NCI-H82 treated with DMSO at 0.1 percent for 48 hours (cell line): ENCODE data around the gene FOXL3.
"Not testable (repeated sequence)": the region's sequence is repeated elsewhere in the genome, so short reads cannot be mapped to it uniquely, and the experiment has no call there.

Experiments
- DNase-seq: peaks from one replicate; lab custom pipeline; 2025; ENCODE audit not compliant: unreplicated experiment; lab: John Stamatoyannopoulos, UW

Gene FOXL3

DNA sequence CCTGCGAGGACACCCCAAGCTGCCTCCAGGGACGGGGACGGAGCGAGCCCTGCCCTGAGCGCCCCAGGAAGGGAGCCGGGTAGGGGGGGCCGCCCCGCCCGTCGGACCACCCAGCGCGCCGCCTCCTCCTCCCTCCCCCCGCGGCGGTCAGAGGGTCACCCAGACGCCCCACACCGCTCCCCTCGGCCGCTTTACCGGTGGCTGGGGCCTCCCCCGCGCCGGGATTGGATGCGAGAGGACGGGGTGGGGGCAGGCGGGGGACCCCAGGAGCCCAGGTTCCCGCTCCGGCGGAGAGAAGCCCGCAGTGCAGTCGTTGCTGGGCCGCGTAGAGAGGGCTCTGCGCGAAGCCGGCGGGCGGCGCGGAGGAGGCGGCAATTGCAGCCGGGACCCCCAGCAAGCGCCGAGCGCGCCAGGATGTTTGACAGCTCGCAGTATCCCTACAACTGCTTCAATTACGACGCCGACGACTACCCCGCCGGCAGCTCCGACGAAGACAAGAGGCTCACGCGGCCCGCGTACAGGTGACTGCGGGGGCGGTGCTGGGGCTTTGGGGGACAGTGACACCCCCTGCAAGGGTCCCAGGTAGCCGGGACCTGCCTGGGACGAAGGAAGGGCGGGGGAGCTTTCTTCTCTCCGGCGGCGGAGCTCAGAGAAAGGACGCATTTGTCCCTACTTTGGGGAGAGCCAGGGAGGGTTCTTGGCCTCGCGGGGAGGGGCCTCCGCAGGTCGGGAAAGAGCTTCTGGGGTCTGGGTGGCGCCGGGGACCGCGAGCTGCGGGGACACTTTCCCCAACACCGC lies at the start of gene FOXL3:
Gene FOXL3, plus strand, starts transcription at position 415 of the 798 bp plus-strand sequence. Its CDS starts 0 bp downstream, at position 415.
- no peak for DNase-seq

DNA sequence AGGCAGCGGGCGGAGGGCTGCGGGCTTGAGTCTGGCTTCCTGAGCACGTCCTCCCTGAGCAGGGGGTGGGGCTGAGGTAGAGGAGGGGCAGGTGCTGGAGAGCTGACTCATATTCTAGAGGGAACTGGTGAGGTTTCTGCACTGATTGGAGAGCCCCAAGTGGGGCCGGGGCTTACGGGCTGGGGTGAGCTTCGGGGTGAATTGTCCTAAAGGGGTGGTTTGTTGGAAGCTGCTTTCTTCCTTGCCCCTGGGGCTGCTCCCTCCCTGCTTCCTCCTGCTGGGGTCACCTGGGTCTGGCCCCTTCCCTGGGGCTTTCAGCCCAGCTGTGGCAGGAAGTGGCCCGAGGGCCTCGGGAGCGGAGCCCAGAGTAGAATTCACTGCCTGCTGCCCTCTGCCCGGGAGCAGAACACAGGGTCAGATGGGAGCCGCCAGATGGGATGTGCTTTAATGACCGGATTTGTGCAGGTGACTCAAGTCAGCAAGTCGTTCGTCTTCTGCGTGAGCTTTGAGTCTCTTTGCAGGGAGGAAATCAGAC lies 49.0 kb upstream of the FOXL3 start:
- DNase-seq = no peak

DNA sequence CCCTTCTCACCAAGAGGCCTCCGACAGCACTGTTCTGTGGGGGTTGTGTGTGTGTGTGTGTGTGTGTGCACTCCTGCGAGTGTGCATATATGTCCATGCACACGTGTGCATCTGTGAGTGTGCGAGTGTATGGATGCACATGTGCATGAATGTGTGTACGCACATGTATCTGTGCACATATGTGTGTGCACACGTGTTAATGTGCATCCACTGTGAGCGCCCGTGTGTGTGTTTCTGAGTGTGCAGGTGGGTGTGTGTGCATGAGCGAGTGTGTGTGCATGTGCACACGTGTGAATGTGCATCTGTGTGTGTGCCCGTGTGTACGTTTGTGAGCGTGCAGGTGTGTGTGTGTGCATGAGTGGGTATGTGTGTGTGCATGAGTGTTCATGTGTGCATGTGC lies 48.5 kb upstream of the FOXL3 start:
- DNase-seq = no peak

DNA sequence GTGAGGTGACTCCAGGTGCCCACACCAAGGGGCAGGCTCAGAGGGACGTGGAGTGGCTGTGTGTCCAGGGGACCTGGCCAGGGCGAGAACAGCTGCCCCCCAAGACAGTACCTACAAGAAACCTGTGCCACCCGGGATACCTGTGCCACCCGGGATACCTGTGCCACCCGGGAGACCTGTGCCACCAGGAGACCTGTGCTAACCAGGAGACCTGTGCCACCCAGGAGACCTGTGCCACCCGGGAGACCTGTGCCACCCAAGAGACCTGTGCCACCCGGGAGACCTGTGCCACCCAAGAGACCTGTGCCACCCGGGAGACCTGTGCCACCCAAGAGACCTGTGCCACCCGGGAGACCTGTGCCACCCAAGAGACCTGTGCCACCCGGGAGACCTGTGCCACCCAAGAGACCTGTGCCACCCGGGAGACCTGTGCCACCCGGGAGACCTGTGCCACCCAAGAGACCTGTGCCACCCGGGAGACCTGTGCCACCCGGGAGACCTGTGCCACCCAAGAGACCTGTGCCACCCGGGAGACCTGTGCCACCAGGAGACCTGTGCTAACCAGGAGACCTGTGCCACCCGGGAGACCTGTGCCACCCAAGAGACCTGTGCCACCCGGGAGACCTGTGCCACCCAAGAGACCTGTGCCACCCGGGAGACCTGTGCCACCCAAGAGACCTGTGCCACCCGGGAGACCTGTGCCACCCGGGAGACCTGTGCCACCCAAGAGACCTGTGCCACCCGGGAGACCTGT lies 47.0 kb upstream of the FOXL3 start:
- DNase-seq = not testable (repeated sequence)

DNA sequence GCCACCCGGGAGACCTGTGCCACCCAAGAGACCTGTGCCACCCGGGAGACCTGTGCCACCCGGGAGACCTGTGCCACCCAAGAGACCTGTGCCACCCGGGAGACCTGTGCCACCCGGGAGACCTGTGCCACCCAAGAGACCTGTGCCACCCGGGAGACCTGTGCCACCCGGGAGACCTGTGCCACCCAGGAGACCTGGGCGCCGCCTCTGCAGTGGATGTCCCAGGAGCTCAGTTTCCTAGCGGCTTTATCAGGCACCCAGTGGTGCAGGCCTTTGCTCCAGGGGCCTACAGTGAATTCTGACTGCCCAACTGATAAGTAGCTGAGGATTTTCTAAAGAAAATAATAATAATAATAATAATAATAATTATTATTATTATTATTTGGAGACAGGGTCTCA lies 46.4 kb upstream of the FOXL3 start:
- DNase-seq = not testable (repeated sequence)

DNA sequence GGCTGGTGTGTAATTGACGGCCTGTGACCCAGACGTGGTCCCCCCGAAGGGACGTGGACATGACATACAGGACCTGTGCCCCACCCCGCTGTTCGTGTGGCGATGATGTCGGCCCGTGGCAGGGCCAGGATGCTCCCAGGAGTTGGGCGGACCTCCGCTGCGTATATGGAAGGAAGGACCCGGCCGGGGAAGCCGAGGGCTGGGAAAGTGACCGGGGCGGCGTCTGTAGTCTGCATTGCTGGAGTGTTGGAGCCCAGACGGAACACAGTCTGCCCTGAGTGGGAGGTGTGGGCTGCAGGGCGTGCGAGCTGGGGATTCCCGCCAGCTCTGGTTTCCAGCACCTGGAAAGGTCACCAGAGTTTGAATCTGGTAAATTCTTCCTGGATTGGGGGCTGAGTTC lies 45.0 kb upstream of the FOXL3 start:
- no peak for DNase-seq

DNA sequence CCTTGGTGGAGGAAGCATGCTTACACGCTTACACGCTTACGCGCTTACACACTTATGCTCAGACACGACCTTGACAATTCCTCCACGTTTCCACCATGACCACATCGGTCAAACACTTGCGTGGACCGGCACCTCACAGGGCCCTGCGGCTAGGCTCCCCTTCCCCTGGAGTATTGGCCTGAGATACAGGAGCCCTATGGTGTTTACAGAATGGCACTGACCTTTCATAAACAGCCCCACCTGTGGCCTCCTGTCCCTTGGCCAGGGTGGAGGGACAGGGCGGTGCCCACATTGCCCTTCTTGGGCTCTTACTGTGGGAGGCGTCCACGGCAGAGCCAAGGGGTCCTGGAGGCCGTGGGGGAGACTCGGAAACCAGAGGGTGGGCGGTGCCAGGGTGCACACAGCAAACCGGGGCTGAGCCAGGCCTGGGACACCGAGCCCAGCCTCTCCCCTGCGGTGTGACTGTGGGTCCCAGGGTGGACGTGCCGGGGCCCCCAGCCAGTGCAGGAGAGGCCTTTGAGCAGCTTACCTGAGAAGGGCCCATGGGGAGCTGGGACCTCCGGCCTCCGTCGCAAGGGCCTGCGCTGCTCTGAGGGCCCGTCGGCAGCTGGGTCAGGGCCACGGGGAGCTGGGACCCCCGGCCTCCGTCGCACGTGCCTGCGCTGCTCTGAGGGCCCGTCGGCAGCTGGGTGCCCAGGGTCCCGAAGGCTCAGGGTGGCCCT lies 44.2 kb upstream of the FOXL3 start:
- no peak for DNase-seq

DNA sequence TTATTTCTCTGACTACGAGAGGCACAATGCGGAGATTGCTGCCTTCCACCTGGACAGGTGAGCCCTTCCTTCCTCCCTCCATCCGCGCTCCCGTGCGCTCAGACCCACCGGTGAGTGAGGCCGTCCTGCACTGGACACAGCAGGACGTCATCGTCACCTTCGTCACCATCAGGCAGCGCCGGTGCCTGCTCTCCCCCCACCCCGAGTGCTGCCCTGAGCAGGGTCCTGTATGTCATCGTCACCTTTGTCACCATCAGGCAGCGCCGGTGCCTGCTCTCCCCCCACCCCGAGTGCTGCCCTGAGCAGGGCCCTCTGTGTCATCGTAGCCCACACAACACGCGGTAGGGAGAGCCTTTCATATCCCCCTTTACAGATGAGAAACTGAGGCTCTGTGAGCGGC lies 43.5 kb upstream of the FOXL3 start:
- no peak for DNase-seq

DNA sequence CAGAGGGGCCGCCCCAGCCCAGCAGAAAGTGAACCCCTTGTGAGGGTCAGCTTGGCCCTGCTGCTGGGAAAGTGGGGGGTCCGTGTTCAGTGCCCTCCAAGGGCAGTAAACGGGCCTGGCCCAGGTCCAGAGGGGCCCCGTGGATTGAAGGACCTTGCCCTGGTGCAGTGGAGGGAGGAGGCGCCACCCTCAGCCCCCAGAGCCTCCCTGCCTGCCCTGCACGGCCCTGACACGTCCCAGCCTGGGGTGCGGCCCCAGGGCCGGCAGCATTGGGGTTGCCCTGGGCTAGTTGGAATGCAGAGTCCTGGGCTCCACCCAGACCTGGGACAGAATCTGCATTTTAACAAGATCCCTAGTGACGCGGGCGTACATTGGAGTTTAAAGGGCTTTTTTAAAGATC lies 42.8 kb upstream of the FOXL3 start:
- DNase-seq = no peak

DNA sequence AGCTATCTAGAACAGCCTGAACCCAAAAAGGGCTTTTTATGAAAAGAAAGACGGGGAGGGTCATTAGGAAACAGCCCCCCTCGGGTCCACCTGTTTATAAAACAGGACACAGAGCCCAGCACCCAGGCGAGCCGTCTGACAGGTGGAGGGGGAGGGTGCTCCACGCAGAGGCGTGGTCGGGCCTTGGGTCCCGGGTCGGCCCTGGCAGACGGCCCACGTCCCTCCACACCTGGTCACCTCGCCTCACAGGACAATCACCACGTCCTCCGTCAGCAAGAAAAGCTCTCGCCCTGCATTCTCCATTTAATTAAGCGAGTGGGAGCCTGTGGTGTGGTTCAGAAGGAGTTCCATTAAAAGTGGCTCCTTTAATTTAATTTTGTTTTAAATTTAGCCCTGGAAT lies 42.3 kb upstream of the FOXL3 start:
- DNase-seq = no peak

DNA sequence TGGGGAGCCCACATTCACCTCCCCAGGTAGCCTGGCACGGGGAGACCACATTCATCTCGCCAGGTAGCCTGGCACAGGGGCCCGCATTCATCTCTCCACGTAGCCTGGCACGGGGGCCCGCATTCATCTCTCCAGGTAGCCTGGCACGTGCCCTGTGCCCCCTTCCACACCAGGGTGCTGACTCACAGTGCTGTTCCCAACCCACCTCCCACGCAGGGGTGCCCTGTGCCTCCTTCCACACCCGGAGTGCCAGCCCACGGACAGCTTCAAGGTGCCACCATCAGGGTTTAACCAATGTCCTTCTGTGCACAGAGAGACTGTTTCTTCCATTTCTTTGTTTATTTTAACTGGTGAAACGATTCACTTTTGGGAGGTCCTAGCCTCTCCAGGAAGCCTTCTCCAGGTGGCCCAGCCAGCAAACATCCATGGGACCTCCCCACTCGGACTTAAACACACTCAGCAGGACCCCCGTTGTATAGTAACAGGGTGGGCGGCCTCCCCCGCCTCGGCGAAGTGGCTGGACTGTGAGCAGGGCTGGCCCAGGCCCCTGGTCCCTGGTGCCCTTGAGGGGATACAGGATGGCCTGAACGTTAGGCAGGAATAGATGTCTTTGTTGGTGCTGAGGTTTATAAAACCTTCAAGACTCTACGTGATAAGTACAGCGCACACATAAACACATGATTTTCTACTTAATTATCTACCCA lies 41.1 kb upstream of the FOXL3 start:
- no peak for DNase-seq

DNA sequence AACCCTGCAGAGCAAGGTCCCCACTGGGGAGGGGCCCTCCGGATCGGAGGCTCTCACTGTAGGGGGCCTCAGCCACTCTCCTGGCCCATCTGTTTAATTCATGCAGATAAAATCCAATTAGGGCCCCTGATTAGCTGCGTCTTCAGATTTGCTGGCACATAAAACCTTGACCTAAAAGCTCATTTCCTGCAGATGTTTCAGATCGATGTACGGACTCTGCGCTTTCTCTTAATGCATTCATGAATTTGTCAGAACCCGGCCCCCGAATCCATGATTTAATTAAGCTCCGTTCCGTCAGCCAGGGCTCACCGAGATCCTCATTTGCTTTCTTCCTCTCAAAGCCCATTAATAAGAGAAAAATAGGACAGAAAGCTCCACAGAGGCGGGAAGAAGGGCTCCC lies 40.0 kb upstream of the FOXL3 start:
- peak; percentile 72 for DNase-seq

DNA sequence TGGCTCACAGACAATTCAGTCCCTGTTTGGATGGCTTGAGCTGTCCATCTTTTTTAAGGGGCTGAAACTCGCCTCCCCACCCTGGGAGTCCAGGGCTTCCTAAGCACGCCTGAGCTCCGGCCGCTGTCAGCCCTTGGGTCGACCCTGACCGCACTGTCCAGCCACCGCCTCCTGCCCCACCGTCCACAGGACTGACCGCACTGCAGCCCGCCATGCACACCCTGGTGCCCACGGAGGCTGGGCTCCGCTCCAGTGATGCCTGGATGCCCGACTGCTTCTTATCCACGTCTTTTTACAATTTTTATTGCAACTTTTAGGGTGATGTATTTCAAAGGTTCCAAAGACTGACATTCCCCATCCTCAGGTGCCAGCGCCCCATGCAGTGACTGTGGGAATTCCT lies 39.4 kb upstream of the FOXL3 start:
- no peak for DNase-seq

DNA sequence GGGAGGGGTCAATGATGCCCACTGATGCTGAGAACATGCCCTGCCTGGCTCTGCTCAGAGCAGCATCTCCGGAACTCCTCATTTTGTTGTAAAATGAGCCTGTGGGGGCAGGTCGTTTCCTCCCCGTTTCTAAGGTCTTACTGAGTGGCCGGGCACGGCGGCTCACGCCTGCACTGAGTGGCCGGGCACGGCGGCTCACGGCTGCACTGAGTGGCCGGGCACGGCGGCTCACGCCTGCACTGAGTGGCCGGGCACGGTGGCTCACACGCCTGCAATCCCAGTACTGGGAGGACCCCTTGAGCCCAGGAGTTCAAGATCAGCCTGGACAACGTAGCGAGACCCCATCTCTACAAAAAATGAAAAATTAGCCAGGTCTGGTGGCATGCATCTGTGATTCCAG lies 39.0 kb upstream of the FOXL3 start:
- no peak for DNase-seq

DNA sequence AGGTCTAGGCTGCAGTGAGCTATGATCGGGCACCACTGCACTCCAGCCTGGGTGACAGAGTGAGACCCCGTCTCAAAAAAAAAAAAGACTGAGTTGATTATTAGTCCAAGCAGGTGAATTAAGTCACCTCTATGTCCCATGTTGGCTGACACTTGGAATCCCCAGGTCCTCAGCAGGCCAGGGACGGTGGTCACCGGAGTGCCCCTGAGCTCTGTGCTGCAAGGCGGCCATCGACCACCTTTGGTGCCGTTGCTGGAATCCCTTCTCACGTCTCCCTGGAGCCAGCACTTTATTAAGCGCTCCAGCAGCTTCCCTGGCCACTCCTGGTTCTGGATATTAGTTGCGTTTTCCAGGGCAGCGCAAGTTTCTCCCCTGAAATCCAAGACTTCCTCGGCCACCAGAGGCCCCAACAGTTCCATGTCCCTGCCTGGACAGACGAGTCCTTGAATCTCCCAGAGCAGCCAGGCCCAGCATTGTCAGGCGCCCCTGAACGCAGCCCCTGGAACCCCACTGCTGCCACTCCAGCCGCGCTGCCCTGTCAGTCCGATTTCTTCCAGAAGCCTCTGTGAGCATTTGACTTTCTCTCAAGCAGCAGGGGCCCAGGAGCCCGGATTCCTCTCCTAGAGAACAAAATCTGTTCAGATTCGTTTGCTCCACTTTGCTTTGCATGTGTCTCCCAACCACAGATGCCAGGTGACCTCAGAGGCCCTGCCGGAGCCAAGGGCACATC lies 38.4 kb upstream of the FOXL3 start:
- DNase-seq = no peak

DNA sequence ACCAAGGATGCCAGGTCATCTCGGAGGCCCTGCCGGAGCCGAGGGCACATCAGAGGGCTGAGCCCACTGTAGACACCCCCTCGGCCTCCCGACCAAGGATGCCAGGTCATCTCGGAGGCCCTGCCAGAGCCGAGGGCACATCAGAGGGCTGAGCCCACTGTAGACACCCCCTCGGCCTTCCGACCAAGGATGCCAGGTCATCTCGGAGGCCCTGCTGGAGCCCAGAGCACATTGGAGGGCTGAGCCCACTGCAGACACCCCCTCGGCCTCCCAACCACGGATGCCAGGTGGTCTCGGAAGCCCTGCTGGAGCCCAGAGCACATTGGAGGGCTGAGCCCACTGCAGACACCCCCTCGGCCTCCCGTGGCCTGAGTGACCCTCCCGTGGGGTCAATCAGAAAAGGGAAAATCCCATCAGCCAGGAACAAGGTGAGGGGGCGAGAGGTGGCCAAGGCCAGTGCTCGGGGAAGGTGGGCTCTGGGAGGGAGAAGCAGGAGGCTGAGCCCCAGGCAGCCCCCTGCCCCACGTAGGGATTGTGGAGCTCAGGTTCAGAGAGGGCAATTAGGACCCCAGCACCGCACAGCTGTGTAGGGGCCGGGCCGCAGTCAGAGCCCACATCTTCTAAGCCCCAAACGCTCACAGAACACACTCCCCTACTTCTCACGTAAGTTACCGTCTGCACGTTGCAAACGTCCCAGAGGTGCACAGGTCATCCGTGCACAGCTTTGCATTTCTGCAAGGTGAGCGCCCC lies 37.6 kb upstream of the FOXL3 start:
- DNase-seq = no peak

DNA sequence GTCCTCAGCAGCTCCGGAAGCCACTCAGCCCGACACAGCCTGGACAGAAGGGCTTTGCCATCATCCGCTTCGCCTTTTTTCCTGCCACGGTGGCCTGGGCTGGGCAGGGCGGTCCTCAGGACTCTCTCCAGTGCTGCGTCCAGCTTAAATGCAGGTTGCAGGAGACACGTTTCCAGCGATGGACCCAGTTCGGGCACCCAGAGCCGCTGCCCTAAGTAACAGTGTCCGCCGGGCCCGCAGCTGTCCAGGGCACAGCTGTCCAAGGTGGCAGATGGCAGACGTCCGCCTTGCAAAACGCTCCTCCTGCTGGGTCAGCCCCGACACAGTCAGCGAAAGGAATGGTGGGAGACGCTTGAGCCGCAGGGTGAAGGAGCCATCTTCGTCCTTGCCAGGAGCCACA lies 37.0 kb upstream of the FOXL3 start:
- no peak for DNase-seq

DNA sequence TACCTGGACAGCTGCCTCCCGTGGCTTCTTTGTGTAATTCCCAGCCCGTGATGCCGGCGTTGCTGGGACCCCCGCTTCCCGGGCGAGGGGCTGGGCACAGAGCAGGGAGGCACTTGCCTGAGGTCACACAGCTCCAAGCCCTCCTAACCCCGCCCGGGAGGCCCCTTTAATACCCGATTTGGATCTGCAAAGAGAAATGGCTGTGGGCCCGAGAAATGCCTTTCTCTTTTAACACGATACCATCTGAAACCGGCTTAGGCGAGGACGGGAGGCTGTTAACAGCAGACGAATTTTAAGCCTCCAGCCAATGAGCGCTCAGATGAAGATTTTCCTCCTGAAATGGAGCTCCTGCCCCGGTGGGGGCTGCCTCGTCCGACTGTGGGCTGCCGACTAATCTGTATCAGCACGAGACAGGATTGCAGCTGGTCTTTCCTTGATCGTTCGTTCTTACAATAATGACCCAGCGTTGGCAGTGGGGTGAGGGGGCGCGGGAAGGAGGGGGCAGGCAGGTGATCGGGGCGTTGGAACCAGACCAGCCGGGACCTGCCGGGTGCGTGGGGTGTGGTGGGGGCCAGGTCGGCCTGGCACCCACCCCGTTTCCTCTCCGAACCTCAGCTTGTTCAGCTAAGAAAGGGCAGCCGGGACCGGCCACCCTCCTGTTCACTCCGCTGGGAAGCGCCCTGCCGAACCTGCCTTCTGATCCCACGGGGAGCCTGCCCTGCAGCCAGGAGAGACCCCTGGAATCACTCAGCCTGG lies 36.2 kb upstream of the FOXL3 start:
- DNase-seq = peak; percentile 34
